Activated CD4-positive, alpha-beta T cell treated with anti-CD3 and anti-CD28 coated beads, Interleukin-2, Interleukin-4, amounts not matched to agents 100 ng/mL and 50 ng/mL, durations not matched to agents 16 hours and 8 hours (primary cell): ENCODE data around the gene BAIAP2L2.
"Not testable (repeated sequence)": the region's sequence is repeated elsewhere in the genome, so short reads cannot be mapped to it uniquely, and the experiment has no call there.

Source experiments
- DNase-seq: peaks from one replicate; pipeline ENCODE4 v3.0.0-alpha.2; 2020; ENCODE audit warnings: low spot score

BAIAP2L2 gene, protein sequence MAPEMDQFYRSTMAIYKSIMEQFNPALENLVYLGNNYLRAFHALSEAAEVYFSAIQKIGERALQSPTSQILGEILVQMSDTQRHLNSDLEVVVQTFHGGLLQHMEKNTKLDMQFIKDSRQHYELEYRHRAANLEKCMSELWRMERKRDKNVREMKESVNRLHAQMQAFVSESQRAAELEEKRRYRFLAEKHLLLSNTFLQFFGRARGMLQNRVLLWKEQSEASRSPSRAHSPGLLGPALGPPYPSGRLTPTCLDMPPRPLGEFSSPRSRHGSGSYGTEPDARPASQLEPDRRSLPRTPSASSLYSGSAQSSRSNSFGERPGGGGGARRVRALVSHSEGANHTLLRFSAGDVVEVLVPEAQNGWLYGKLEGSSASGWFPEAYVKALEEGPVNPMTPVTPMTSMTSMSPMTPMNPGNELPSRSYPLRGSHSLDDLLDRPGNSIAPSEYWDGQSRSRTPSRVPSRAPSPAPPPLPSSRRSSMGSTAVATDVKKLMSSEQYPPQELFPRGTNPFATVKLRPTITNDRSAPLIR

DNA sequence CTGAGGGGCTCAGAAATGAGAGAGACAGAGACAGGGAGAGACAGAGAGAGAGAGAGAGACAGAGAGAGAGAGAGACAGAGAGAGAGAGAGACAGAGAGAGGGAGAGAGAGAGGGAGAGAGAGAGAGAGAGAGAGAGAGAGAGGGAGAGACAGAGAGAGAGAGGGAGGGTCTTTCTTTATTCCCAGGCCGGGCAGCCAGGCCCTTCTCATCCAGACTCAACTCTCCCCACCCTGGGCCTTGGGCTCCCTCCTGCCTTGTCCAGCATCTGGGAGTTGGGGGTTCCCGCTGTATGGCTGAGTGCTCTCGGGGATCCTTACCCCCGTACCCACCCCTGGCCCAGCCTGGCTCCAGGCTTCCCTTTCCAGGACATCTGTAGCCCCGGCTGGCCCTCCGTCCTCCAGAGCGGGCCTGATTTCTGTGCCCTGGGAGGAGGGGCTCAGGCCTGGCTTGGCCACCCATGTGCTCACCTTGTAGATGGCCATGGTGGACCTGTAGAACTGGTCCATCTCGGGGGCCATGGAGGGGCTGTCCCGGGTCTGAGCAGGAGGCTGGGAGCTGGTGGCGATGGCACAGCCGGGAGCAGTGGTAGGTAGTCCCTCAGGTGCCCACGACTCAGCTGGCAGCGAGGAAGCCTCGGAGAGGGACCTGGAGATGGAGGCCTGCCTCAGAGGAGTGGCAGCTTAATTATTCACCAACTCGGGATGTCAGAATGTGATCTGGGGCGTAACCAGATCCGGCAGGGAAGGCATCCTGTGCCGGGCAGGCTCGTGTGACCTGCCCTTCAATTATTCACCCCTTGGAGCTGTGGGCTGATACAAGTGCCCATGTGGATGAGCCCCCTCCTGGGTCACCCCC is at the start of gene BAIAP2L2:
TSS of gene BAIAP2L2 (minus strand) at position 677 of the 855 bp plus-strand sequence. CDS start at position 518, 159 bp downstream.
- DNase-seq: no peak

DNA sequence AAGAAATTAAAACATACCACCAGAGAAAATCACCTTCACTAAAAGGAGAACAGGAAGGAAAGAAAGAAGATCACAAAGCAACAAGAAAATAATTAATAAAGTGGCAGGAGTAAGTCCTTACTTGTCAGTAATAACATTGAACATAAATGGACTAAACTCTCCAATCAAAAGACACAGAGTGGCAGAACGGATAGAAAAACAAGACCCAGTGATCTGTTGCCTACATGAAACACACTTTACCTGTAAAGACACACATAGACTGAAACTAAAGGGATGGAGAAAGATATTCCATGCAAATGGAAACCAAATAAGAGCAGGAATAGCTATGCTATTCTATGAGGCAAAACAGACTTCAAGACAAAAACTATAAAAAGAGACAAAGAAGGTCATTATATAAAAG is 45.2 kb upstream of the BAIAP2L2 start:
- no peak for DNase-seq

DNA sequence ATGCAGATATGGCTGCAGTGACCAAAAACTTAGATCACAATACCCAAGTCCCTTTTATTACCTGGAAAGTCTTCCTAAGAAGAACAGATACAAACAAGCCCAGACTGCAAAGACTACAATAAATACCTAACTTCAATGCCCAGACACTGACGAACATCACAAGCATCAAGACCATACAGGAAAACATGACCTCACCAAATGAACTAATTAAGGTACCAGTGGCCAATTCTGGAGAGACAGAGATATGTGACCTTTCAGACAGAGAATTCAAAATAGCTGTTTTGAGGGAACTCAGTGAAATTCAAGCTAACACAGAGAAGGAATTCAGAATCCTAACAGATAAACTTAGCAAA is 44.1 kb upstream of the BAIAP2L2 start:
- not testable (repeated sequence) for DNase-seq

DNA sequence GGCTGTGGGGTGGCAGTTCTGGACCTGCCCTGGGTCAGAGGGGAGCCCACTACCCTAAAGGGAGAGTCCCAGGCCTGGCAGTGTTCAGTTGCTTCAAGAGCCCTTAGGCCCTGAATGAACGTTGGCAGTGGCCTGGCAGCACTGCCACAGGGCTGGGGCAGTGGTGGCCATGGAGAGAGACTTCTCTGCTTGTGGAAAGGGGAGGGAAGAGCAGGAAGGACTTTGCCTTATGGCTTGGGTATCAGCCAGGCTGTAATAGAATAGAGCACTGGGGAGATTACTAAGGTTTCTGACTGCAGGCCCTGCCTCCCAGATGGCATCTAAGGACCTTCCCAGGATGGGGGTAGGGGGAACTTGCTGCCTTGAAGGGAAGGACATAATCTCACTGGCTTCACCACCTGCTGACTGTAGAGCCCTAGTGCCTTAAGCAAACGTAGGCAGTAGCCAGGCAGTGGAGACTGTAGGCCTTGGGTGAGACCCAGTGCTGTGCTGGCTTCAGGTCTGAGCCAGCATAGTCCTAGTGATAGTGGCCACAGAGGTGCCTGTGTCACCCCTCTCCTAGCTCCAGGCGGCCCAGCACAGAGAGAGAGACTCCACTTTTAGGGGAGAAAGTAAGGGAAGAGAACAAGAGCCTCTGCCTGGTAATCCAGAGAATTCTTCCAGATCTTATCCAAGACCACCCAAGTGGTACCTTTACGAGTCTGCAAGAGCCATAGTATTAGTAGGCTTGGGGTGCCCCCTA is 43.5 kb upstream of the BAIAP2L2 start:
- DNase-seq: no peak

DNA sequence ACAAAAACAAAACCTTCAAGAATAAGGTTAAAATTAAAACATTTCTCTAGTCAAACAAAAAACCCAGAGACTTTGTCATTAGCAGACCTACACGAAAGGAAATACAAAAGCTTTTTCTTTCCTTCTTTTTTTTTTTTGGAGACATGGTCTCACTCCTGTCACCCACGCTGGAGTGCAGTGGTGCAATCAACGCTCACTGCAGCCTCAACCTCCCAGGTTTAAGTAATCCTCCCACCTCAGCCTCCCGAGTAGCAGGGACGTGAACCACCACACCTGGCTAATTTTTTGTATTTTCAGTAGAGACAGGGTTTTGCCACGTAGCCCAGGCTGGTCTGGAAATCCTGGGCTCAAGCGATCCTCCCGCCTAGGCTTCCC is 40.6 kb upstream of the BAIAP2L2 start:
- DNase-seq: no peak

DNA sequence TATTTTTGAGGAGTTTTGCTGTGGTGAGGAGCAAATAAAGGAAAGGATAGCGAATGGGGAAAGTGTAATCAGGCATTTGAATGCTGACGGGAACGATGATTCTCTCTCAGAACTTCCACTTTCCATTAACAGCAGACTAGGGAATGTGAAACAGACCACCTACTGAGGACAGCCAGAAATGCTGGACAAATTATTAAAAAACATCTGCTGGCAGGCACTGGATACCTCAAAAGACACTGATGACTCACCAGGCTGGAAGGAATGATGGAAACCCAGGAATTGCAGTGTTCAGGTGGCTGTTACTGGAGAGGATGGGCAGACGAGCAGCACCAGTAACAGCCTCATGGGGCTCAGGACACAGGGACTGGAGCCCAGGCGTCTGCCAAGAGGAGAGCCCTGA is 37.8 kb upstream of the BAIAP2L2 start:
- DNase-seq: no peak

DNA sequence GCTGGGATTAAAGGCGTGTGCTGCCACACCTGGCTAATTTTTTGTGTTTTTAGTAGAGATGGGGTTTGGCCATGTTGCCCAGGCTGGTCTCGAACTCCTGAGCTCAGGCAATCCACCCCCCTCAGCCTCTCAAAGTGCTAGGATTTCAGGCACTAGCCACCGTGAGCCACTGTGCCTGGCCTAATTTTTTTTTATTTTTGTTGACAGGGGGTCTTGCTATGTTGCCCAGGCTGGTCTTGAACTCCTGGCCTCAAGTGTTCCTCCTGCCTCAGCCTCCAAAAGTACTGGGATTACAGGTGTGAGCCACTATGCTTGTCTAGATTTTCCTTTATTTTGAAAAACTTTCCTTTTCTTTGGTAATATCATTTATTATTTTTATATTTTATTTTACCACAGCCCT is 35.7 kb upstream of the BAIAP2L2 start:
- DNase-seq: not testable (repeated sequence)

DNA sequence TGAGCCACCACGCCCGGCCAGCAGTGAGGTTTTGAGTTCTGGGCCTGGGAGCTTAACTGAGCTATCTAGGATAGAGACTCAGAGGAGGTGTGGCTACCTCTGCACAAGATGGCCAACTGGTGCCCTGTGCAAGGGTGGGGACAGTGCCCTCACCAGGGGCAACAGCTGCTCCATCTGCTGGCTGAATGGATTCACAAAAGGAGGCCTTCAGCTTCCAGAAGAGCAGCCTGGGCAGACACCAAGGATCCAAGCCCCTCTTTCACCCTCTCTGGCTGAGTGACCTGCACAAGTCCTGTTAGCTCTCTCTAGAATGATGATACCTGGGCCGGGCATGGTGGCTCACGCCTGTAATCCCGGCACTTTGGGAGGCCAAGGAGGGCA is 33.5 kb upstream of the BAIAP2L2 start:
- no peak for DNase-seq

DNA sequence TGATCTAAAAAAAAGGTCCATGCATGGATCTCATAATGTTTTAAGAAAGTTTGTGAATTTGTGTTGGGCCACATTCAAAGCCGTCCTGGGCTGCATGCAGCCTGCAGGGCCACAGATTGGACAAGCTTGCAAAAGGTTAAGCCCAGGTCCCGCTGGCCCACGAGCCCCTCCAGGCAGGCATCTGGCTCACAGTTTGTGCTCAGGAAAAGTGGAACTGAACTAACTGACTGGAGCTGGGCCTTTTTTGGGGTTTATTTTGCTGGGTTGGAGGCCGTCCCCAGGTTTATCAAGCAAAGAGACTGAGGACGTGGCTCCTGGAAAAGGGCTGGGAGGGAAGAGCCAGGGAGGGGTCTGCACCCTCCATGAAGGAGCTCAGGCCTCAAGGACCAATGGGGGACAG is 32.1 kb upstream of the BAIAP2L2 start:
- DNase-seq: no peak

DNA sequence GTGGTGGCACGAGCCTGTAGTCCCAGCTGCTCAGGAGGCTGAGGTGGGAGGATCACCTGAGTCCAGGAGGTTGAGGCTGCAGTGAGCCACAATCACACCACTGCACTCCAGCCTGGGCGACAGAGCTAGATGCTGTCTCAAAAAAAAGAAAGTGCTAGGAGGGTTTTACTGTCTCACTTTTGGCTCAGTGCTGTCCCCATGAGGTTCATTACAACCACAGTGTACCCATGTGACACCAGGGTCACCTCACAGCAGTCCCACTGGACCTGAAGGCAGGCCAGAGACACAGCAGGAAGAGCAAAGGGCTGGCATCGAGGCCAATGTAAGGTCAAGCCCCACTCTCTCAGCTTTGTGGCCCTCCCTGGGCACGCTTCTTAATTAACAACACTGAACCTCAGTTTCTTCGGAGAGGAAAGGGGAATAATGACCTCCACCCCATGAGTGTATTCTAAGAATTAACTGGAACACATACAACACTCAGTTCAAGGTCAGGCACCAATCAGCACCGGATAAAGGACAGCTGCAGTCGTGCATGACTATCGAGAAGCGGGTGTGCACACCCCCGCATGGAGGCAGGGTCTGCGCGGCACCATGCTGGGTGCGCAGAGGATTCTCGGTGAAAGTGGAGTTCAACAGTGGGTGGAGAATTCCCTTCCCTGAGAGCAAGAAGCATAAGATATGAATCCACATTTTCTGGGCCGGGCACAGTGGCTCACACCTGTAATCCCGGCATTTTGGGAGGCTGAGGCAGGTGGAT is 30.9 kb upstream of the BAIAP2L2 start:
- no peak for DNase-seq

DNA sequence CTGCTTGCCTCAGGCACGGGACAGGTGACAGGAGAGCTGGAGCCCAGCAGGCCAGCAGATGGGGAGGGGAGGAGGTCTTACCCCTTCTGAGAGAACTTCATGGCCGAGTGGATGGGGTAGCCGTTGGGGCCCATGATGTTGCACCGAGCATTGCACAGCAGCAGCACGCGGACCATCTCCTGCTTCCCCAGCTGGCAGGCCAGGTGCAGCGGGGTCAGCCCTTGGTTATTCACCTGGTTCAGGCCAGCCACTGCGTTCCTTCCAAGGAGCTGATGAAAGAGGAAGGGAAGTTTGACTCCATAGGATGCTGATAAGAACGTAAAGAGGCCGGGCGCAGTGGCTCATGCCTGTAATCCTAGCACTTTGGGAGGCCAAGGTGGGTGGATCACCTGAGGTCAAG is 29.4 kb upstream of the BAIAP2L2 start:
- no peak for DNase-seq

DNA sequence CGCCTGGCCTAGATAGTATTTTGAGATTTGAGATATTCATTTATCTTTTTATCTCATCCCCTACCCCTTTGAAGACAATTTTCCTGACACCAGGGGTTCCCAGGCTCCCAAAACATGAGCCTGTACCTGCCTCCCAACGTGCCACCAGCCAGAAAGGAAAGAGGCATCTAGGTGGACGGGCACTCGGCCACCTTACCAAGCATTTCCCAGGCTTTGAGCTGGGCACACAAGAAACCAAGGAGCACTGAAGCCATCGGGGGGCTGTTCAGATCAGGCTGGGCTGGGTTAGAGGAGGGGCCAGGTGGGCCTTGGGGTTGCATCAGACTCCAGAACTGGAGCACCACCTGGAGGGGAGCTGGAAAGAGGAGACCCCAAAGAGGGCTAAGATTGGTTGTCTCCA is 28.5 kb upstream of the BAIAP2L2 start:
- DNase-seq: no peak

DNA sequence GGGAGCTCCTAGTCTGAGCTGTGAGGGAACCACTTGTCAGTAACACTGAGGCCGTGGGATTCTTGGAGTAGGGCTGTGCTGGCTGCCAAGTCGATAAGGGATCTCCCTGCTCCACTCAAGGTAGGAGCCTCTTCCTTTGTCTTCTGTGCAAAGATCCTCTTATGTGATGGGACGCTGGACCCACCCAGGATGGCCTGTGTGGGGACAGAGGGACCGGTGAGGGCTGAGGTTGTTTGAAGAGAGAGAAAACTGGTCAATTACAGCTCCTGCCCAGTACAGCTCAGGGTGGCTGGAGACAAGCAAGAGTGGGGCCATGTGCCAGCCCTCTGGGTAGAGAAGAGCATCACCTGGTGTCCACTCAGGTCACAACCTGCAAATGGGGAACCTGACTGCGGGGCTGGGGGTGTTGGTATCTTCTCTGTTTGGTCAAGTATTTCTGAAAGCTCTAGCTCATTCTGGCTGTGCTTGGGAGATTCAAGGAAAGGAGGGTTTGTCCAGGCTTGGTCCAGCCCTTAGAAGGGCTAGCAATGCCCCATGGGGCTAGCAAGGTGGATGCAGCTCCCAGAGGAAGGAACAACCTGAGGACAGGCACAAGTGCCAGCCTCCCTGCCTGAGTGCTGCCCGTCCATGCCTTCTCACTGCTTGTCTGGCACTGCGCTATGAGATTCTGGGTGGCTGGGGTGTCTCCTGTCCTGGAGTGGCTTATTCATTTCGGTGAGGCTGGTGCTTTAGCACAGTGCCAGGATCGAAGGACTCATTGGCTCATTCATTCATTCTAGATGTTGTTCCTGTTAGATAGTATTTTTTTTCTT is 27.6 kb upstream of the BAIAP2L2 start:
- no peak for DNase-seq

DNA sequence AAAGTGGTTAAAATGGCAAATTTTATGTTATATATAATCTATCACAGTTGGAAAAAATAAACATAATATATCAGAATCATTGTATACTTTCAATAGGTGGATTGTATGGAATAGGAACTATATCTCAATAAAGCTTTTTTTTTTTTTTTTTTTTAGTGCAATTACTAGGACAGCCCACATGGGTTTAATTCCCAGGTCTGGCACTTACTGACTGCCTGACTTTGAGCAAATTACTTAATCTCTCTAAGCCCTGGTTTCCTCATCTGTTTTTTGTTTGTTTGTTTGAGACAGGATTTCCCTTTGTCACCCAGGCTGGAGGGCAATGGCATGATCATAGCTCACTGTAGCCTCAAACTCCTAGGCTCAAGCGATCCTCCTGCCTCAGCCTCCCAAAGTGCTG is 26.1 kb upstream of the BAIAP2L2 start:
- DNase-seq: no peak

DNA sequence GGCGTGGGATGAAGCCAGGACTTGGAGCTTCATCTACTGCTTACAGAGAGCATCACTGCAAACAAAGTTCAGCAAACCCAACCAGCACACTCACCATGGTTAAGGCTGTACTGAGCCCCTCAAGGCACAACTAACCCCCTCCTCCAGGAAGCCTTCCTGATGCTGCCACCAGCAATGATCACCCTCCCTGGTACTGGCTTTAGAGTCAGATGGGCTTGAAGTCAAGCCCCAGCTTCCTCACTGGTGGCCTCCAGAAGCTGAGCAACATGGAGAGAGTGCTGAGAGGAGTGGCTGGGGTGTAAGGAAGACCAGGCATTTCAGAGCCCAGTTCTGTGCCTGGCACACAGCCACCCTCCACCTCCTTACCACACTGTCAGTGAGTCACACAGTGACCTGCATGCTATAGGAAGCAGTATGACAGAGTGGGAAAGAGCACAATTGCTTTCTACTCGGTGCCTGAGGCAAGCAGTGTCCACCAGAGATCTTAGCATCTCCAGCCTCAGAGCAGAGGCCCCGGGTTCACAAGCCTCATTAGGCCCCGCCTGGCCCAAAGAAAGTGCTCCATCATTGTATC is 24.7 kb upstream of the BAIAP2L2 start:
- DNase-seq: no peak

DNA sequence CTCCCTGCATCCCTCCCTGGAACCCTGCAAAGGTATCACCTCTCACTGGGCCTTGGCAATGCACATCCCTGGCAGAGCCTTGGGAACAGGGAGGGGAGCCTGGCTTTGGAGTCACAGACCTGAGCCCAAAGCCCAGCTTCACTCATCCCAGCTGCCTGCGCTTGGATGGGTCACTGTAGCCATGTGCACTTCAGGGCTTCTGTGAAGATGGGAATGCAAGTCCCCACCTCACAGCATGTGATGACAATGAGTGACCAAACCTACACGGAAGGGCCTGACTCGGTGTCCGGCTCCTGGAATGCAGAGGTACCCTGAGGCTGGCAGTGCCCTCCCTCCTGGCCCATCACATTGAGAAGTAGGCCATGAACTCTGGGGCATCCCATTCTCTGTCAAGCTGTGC is 22.8 kb upstream of the BAIAP2L2 start:
- no peak for DNase-seq

DNA sequence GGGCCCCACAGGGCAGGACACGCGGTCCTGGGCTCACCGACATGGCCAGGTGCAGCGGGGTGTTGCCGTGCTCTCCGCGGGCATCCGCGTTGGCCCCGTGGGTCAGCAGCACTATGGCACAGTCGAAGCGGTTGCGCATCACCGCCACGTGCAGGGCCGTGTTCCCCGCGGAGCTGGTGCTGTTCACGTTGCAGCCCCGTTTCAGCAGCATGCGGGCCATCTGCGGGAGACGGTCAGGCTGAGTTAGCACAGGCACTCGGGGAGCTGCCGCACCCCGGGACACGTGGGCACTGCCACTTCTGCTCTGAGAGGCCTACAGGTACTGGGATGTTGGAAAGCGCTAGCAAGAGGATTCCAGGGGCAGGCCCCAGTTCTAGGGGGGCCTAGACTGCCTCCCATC is 22.3 kb upstream of the BAIAP2L2 start:
- DNase-seq: no peak

DNA sequence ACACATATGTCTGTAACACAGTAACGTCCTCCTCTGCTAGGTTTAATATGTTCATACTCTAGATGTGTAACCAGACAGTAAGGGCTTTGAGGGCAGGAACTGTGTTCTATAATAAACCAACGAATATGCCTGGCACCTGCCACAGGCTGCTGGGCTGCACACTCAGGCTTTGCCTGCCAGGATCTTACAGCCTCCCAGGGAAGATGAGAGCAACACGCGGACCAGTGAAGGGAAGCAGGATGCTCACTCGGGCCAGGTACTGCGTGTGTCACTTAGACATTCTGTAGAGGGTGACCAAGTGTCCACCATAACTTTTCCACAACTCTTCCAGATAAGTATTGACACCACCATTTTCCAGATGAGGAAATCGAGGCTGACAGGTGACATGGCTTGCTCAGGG is 21.7 kb upstream of the BAIAP2L2 start:
- no peak for DNase-seq

DNA sequence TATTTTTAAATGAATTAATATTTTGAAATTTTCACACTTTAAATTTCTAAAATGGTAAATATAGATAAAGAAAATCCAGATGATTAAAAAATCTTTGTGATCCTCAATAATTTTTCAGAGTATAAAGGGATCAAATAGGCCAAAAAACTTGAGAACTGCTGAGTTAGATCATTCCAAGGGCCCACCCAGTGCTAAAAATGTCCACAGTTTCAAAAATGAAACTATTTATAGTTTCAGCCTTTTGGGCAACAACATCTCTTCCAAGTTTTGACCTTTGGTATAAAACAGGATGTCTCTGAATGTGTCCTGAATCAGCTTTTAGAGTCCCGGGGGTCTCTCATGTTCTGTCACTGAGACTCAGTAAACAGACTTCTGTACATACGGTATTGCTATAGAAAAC is 20.9 kb upstream of the BAIAP2L2 start:
- DNase-seq: no peak

DNA sequence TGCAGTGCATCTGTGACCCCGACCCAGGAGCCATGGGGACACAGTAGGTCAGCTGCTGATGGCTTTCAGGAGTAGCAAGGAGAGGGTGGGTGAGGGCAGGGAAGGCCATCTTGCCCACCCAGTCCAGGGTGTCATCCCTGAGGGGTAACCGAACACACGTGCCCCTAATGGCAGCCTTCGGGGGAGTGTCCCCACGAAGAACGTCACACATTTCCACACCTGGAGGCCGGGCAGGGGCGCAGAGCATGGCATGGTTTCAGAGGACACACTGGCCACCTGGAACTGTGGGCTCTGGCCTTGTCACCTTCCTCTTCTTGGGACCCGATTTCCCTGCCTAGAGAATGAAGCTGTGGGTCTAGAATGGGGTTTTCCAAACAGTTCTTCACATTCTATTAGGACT is 19.4 kb upstream of the BAIAP2L2 start:
- DNase-seq: no peak

DNA sequence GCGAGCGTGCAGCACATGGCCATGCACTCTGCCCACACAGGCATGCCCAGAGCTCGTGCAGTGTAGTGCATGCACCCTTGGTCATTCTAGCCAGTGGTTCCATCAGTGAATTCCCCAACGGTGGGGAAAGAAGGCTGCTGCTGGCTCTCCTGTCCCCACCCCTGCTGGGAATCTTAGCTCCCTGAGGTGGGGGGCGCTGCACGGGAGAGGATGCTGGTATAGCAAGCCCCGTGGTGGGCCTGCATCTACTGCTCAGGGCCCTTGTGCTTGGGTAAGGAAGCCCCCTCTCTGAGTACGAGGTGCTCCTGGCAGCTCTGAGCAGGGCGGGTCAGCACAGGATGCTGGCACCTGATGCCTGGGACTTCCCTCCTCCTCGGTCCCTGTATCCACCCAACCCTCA is 18.5 kb upstream of the BAIAP2L2 start:
- DNase-seq: no peak
